Adrenal gland (tissue), 12 donors: ENCODE measurements around the gene PYGL. TPM values are rescaled to one million over a fixed set of nuclear protein-coding genes. Genes with fewer than 3 reads are reported as not detected.
A peak's percentile ranks its signal among the peaks of the same experiment; 100 is the strongest.

Source experiments
- DNase-seq, 7 donors: peaks; one replicate each; pipeline ENCODE4 v3.0.0-alpha.2; 2019 to 2020
- H3K27ac ChIP-seq, 5 donors: fragments of 200-600 bp; sonication (generic) in 4 of 5; 1 replicate in 3 of 5; 2 replicates in 2 of 5; pipeline versions ENCODE4 v1.5.1 to v1.8.0; 2016 to 2020; ENCODE audit warnings: mild to moderate bottlenecking in 1 of 5
- H3K27me3 ChIP-seq: fragments of 200-600 bp; 2 replicates; pipeline ENCODE4 v1.8.0; 2021
- H3K36me3 ChIP-seq, 2 donors: fragments of 200-600 bp; replicated peaks in 1 of 2; 1 replicate in 1 of 2; 2 replicates in 1 of 2; pipeline versions ENCODE4 v1.5.1 to v1.8.0; 2018 to 2022
- H3K4me1 ChIP-seq, 2 donors: fragments of 200-600 bp; replicated peaks in 1 of 2; 1 replicate in 1 of 2; 2 replicates in 1 of 2; pipeline versions ENCODE4 v1.5.1 to v1.8.0; 2018 to 2021
- H3K4me3 ChIP-seq, 4 donors: fragments of 200-600 bp; sonication (generic) in 3 of 4; one replicate each; pipeline ENCODE4 v1.5.1; 2016 to 2018
- H3K9me3 ChIP-seq, 3 donors: fragments of 200-600 bp; sonication (generic) in 1 of 3; replicated peaks in 1 of 3; 1 replicate in 2 of 3; 2 replicates in 1 of 3; pipeline versions ENCODE4 v1.5.1 to v1.8.0; 2016 to 2021
- POLR2A ChIP-seq, 2 donors: fragments of 450-650 bp; IDR thresholded peaks; one replicate each; pipeline ENCODE4 v1.6.1; 2017; ENCODE audit warnings: antibody characterized with exemption in 2 of 2, mild to moderate bottlenecking in 2 of 2, moderate library complexity in 1 of 2
- WGBS, 4 donors: extraction: QIAGEN DNeasy Blood & Tissue Kit in 2 of 4; methylation state at CpG; one replicate each; pipeline versions ENCODE4 v1.1.5 to v1.1.7; 2013 to 2017; 5-methylcytosine and 5-hydroxymethylcytosine counted together
- intact Hi-C, 2 donors: fragments of 100-400 bp; cut with DNase I; formaldehyde crosslinking; loops; one replicate each; pipeline versions ENCODE4 v1.14.1 to v1.15.0; 2022 to 2023
- polyA plus RNA-seq, 3 donors: library from polyadenylated mRNA; stranded (reverse); fragments of 200-250 nt in 2 of 3; fragments of 350-450 nt in 1 of 3; fragmentation: Illumina TruSeq in 1 of 3; extraction: RNeasy Lipid Tissue Mini Kit (QIAGEN cat#74804) in 1 of 3; gene quantifications; one replicate each; pipeline ENCODE4 v1.2.3, GENCODE V29; 2013 to 2014
- total RNA-seq, 9 donors: library from RNA; depleted of rRNA in 4 of 9; stranded (reverse); fragments of >200 nt in 4 of 9; fragments of 120-200 nt in 1 of 9; fragmentation: NEBNext Ultra II Directional in 1 of 9; extraction: Animal tissue kit (Norgen Biotek cat#: 25700) in 1 of 9; gene quantifications; one replicate each; pipeline versions ENCODE4 v1.1.0 to v1.2.4, GENCODE V29; 2013 to 2023
- TF ChIP-seq, protein P1 (sequence below), 6 experiments: fragments of 450-650 bp in 4 of 6; fragments of 200-600 bp in 2 of 6; sonication (generic) in 1 of 6; IDR thresholded peaks; 1 replicate in 5 of 6; 2 replicates in 1 of 6; pipeline versions ENCODE4 v1.5.1 to v1.8.0; 2016 to 2021; ENCODE audit warnings: antibody characterized with exemption in 6 of 6, mild to moderate bottlenecking in 2 of 6, moderate library complexity in 1 of 6
- donor health status: healthy with polysubstance abuse.
- donor health status: Bipolar disorder and iron deficiency.
- donor health status: DM: yes; HTN: yes; CAD: no.
- donor health status: DM: no; HTN: no; CAD: no.
- donor health status: DM: no; HTN: no; CAD: no.
- donor health status: DM: yes; HTN: yes; CAD: no.

The PYGL gene
- total and polyA plus RNA-seq, 12 donors: 7.3 to 77.0 (median 41.8) TPM

DNA sequence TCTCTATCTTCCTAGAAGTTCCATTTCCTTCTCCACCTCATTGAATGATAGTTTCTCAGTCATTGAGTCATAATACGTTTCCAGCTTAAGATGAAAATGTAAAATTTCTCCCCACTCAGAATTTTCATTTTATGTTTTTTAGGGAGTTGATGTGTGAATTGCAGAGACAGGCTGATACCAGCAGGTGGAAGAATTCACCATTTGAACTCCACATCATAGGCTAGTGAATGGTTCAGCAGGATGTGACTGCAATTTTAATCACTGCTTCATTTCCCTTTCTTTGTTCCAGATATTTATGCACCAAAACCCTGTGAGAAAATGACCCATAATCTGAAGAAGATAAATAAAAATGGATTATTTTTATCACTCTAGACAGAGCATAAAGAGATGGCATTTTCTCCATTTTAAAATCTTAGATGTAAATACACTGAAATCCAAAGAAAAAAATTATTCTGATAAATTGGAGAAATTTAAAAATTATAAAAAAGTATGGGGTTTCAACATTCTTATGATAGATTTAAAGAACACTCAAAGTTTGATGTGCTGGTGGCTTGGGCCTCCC lies 10.6 kb upstream of the PYGL start:
- intact Hi-C loops: loop anchor here in 1 of 2 donors (5.0 kb wide), 1 partner anchor 267 kb away; no protein-coding TSS in a partner anchor
- Histone ChIP-seq H3K27ac (peak overlapping the region; percentile 61 to 94 (median 85)), H3K27me3 (no peaks in the 10 kb centered on the region), H3K4me1 (peaks cover 0 to 11% of the 10 kb centered on the region in 2 donors), H3K4me3 (no peak overlapping the region), H3K9me3 (no peaks in the 10 kb centered on the region), H3K36me3 (no peaks in the 10 kb centered on the region)
- TF ChIP-seq POLR2A (IDR thresholded peaks at IDR 0.05): no peak
- TF ChIP-seq, protein P1, sequence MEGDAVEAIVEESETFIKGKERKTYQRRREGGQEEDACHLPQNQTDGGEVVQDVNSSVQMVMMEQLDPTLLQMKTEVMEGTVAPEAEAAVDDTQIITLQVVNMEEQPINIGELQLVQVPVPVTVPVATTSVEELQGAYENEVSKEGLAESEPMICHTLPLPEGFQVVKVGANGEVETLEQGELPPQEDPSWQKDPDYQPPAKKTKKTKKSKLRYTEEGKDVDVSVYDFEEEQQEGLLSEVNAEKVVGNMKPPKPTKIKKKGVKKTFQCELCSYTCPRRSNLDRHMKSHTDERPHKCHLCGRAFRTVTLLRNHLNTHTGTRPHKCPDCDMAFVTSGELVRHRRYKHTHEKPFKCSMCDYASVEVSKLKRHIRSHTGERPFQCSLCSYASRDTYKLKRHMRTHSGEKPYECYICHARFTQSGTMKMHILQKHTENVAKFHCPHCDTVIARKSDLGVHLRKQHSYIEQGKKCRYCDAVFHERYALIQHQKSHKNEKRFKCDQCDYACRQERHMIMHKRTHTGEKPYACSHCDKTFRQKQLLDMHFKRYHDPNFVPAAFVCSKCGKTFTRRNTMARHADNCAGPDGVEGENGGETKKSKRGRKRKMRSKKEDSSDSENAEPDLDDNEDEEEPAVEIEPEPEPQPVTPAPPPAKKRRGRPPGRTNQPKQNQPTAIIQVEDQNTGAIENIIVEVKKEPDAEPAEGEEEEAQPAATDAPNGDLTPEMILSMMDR (IDR thresholded peaks at IDR 0.05): peak; percentile 32 to 72 (median 64)
- DNase-seq: peak in 1 of 7 donors; percentile 18
- 31 to 44% (median 38%) methylated on average over 1 of the region's 1 CpG for WGBS, 4 donors

GRCh38 chr14:50953502-50953901 lies 9.2 kb upstream of the PYGL start:
- 92 to 100% (median 94%) methylated on average over 1 of the region's 1 CpG for WGBS, 4 donors
- intact Hi-C loops: loop anchor here in 1 of 2 donors (5.0 kb wide), 1 partner anchor 269 kb away; no protein-coding TSS in a partner anchor
- peaks cover 0 to 11% of the 10 kb centered on the region in 2 donors for H3K4me1 ChIP-seq
- H3K9me3 ChIP-seq: no peaks in the 10 kb centered on the region
- H3K36me3 ChIP-seq: no peaks in the 10 kb centered on the region
- no peak overlapping the region for H3K27ac ChIP-seq
- DNase-seq: no peak
- H3K27me3 ChIP-seq: no peaks in the 10 kb centered on the region
- H3K4me3 ChIP-seq: no peak overlapping the region
- TF ChIP-seq POLR2A (IDR thresholded peaks at IDR 0.05): no peak
- TF ChIP-seq, protein P1 (IDR thresholded peaks at IDR 0.05): no peak

DNA sequence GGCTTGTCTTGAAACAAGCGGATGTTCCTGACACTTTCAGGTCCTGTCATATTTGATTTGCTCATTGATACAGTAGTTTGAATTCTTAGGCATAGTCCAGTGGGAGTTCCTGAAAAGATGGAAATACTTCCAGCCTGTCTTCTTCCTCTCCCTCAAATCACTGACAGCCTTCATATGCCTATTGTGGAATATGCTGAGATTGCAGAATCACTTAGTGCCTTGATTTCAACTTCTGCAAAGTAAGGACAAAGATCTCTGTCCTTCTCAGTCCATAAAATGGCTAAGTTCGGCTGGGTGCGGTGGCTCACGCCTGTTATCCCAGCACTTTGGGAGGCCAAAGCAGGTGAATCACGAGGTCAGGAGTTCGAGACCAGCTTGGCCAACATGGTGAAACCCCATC lies 6.7 kb upstream of the PYGL start:
- intact Hi-C loops: loop anchor here in 1 of 2 donors (5.0 kb wide), 1 partner anchor 271 kb away; no protein-coding TSS in a partner anchor
- Histone ChIP-seq H3K27me3 (no peaks in the 10 kb centered on the region), H3K27ac (no peak overlapping the region), H3K4me3 (no peak overlapping the region), H3K36me3 (no peaks in the 10 kb centered on the region), H3K9me3 (no peaks in the 10 kb centered on the region), H3K4me1 (peaks cover 0 to 11% of the 10 kb centered on the region in 2 donors)
- TF ChIP-seq POLR2A (IDR thresholded peaks at IDR 0.05): no peak
- TF ChIP-seq, protein P1 (IDR thresholded peaks at IDR 0.05): no peak
- no peak for DNase-seq
- WGBS, 4 donors: 89 to 95% (median 93%) methylated on average over 6 of the region's 6 CpGs

GRCh38 chr14:50948205-50948604 lies 3.9 kb upstream of the PYGL start:
- H3K4me3 ChIP-seq: no peak overlapping the region
- DNase-seq: no peak
- no peaks in the 10 kb centered on the region for H3K9me3 ChIP-seq
- H3K27me3 ChIP-seq: no peaks in the 10 kb centered on the region
- no peaks in the 10 kb centered on the region for H3K36me3 ChIP-seq
- intact Hi-C loops: no loop called here
- peaks cover 4 to 5% of the 10 kb centered on the region in 2 donors for H3K4me1 ChIP-seq
- TF ChIP-seq POLR2A (IDR thresholded peaks at IDR 0.05): no peak
- TF ChIP-seq, protein P1 (IDR thresholded peaks at IDR 0.05): no peak
- H3K27ac ChIP-seq: peak overlapping the region in 4 of 5 donors; percentile 41 to 74 (median 54)
- WGBS, 4 donors: 43 to 55% (median 46%) methylated on average over 2 of the region's 2 CpGs
